Middle frontal gyrus (tissue), 1 donor: Measurements from ENCODE around the gene KCNJ3.

Experiments used
- DNase-seq: peaks from one replicate; pipeline ENCODE4 v3.0.0-alpha.2; 2015; ENCODE audit warnings: low spot score; ENCODE audit errors: extremely low spot score

Gene KCNJ3

GRCh38 chr2:154698296-154698720, at the start of gene KCNJ3:
TSS of gene KCNJ3 (plus strand) at chr2:154698695. CDS start at chr2:154698776, 81 bp downstream.
- no peak for DNase-seq

- DNase-seq: no peak
Observed at GRCh38 chr2:154655499-154655898, 43.0 kb upstream of the KCNJ3 start.

GRCh38 chr2:154658854-154659253, 39.6 kb upstream of the KCNJ3 start:
- no peak for DNase-seq

DNA sequence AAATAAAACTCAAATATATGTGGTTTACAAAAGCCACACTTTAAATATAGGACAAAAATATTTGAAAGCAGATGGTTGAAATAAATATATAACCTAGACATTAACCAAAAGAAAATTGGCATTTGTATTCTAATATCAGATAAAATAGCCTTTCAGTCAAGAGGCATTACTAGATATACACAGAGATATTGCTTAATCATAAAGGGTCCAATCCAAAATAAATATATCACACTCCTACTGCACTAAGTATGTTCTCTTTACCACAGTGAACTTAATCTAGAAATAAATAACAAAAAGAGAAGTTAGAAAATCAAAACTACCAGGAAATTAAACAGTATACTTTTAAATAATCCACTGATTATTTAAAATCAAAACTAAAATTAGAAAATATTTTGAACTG, 34.2 kb upstream of the KCNJ3 start:
- DNase-seq: no peak

GRCh38 chr2:154670083-154670482, 28.4 kb upstream of the KCNJ3 start:
- no peak for DNase-seq

- DNase-seq: no peak
Observed at GRCh38 chr2:154673694-154674093, 24.8 kb upstream of the KCNJ3 start.

DNA sequence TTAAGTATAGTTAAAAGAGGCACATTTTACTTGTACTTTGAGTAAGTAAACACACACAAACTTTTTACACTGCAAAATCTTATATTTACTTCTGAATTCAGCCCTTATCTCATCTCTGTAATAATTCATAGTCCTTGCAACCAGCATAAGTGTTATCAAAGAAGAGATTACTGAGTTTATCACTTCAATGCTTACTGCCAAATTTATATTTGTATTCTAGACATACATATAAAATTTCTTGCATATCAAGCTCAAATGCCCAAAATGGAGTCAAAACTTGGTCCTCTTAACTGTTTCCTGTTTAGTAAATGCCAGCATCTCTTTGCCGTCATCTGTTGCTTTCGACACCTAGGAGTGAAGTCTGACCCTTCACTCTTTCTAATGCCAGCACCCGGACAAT, 21.1 kb upstream of the KCNJ3 start:
- no peak for DNase-seq

DNA sequence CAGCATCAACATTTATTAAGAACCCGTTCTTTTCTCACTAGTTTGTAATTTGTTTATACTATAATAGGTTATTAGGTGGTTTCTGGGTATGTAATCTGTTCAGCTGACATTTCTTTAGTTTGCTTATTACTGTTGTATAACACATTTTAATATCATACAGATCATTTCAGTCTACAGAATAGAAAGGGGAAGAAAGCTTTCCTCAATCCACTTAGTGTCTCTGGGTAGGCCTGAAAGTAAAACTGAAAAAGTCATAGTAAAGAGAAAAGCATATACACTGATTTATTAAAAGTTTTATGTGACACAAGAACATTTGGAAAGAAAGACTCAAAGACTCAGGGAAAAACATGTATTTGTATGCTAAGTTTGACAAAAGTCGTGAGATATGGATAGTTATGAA, 16.8 kb upstream of the KCNJ3 start:
- DNase-seq: no peak

GRCh38 chr2:154686162-154686561, 12.3 kb upstream of the KCNJ3 start:
- DNase-seq: no peak

- DNase-seq: no peak
Observed at GRCh38 chr2:154688373-154688772, 10.1 kb upstream of the KCNJ3 start.

- DNase-seq: no peak
Observed at GRCh38 chr2:154689158-154689557, 9.3 kb upstream of the KCNJ3 start.

GRCh38 chr2:154692927-154693326, 5.6 kb upstream of the KCNJ3 start:
- no peak for DNase-seq

DNA sequence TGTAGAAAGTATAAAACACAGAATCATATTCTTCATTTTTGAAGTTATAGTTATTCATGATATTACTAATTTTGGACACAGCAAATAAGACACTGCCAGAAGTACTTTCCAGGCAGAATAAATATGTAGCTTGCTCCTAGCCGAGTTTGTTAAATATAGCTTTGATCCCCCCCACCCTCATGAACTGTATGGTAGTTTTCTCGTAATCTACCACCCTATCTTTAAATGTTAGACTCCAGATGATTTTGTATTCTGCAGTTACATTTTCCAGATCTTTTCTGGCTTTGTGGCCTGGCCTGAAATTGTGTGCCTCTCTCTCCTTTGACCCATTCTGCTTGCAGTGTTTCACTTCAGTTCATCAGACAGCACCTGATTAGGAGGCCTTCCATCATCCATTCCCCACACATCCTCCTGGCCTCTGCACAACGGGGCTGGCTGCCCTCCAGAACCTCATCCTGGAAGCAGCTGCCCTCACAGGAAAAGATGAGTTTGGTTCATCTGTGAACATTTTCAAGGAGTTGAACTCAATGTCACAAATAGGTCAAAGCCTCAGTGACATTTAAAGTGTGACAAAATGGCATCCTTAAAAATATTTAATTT, 4.7 kb upstream of the KCNJ3 start:
- no peak for DNase-seq

DNA sequence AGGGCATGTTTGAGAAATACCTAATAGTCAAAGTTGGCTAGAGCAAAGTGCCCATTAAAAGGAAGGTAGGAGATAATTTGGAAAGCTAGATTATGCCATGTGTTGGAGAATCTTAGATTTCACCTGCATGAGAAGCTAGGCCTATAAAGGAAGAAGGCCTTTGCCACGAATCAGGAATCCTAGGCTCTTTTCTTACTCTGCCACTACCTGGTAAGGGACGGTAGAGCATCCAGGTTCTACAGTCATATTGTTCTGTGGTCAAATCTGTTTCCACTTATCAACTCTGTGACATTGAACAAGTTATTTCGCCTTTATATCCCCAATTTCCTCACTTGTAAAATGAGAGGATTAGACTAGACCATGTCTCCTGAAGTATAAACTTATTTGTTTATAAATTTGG, 3.6 kb upstream of the KCNJ3 start:
- no peak for DNase-seq

- DNase-seq: no peak
Observed at GRCh38 chr2:154696369-154696768, 2.1 kb upstream of the KCNJ3 start.

DNA sequence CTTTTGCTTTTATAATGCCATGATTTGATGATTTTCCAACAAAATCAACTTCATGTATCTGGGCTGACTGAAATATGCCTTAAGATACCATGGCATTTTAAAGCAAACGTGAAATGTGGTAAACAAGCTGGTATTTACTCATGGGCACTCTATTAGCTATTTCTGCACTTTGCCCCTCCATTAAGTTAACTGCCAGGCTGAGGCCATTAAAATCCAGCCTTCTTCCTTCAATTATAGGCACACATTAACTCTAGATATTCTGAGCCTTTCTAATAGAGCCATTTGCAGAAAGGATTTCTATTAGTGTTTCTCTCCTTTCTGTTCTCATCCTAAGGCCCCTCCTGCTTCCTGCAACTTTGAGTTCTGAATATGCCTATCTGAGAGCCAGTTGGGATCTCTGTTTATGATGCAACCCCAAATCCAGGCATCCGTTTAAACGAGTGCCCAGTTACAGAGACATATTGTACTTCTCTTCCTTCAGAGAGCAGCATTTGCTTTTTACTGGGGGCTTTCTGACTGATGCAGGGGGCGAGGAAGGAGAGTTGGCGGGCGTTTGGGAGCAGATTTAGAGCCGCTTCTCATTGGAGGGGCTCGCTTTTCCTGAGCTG, 1.6 kb upstream of the KCNJ3 start:
- no peak for DNase-seq

GRCh38 chr2:154697418-154698252, 860 bp upstream of the KCNJ3 start:
- no peak for DNase-seq

DNA sequence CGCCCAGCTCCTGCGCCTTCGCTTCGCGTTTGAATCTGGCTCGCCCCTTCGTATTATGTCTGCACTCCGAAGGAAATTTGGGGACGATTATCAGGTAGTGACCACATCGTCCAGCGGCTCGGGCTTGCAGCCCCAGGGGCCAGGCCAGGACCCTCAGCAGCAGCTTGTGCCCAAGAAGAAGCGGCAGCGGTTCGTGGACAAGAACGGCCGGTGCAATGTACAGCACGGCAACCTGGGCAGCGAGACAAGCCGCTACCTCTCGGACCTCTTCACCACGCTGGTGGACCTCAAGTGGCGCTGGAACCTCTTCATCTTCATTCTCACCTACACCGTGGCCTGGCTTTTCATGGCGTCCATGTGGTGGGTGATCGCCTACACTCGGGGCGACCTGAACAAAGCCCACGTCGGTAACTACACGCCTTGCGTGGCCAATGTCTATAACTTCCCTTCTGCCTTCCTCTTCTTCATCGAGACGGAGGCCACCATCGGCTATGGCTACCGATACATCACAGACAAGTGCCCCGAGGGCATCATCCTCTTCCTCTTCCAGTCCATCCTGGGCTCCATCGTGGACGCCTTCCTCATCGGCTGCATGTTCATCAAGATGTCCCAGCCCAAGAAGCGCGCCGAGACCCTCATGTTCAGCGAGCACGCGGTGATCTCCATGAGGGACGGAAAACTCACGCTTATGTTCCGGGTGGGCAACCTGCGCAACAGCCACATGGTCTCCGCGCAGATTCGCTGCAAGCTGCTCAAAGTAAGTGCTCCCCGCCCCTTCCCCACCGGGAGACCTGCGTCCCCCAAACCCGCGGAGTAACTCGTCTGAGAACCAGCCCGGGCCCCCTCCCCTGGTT, 453 bp downstream of the KCNJ3 start:
- DNase-seq: no peak

GRCh38 chr2:154699575-154699930, 1.1 kb downstream of the KCNJ3 start:
- no peak for DNase-seq

DNA sequence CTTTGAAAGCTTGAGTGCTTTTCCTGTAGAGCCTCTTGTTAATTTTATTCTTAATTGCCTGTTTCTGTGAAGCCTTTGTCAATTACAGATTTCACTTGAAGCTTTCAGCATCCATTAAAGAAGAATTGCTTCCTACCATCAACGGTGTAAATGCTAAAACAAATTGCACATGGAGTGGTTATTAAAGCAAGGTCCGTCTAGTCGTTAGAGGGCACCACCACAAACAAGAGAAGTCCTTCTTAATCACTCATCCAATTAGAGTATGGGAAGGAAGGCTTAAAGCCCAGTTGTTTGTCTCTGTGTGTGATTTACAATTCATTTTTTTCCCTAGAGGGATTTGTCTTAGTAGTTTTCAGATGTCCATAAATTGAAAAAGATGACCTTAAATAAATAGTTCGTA, 1.6 kb downstream of the KCNJ3 start:
- no peak for DNase-seq

GRCh38 chr2:154704991-154705390, 6.5 kb downstream of the KCNJ3 start:
- no peak for DNase-seq

DNA sequence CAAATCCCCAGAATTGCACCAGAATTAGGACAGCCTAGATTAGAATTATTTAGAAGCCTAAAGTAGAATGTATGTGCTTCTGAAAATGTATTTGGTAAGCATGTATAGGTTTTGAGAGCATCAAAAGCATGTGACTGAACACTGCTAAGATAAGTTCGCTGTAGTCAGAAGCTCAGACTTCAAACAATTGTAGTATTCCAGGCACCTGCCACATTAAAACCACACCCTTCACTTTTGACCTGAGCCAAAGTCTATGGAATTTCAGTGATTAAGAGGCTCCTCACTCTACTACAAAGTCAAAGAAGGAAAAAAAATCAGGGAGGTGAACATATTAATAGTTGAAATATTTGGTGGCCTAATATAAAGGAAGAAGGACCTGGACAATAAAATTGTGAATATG, 8.2 kb downstream of the KCNJ3 start:
- DNase-seq: no peak
